Mesenteric fat pad (tissue), 1 donor: ENCODE data around the gene PRUNE2. TPM values are rescaled to one million over a fixed set of nuclear protein-coding genes. Genes with fewer than 3 reads are reported as not detected.

Experiments
- DNase-seq: peaks from one replicate; pipeline ENCODE4 v3.0.0-alpha.2; 2020; ENCODE audit warnings: low spot score
- total RNA-seq: library from RNA; stranded (reverse); fragmentation: NEBNext Ultra II Directional; extraction: Animal tissue kit (Norgen Biotek cat#: 25700); gene quantifications from one replicate; pipeline ENCODE4 v1.2.1, GENCODE V29; 2021
- donor health status: DM: yes; HTN: yes; CAD: no.

PRUNE2 gene
- total RNA-seq, 1 donor from 2014 or later = 13.9 TPM

DNA sequence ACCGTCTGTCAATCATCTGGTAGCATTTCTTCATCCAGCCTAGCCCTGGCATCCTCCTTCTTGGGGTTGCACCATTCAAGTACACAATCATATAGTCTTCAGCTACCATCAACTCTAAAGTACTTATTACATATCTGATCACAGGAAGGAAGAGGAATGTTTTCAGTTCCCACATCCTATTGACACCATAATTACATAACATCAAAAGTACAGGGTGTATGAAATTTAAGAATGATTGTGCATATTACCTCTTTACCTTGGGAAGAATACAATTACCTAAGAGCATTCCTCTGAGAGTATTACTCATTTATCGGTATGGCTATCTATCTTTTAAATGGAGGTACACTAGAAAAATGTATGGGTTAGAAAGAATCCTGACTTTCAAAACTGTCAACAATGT is 268.5 kb downstream of the PRUNE2 start:
- no peak for DNase-seq

DNA sequence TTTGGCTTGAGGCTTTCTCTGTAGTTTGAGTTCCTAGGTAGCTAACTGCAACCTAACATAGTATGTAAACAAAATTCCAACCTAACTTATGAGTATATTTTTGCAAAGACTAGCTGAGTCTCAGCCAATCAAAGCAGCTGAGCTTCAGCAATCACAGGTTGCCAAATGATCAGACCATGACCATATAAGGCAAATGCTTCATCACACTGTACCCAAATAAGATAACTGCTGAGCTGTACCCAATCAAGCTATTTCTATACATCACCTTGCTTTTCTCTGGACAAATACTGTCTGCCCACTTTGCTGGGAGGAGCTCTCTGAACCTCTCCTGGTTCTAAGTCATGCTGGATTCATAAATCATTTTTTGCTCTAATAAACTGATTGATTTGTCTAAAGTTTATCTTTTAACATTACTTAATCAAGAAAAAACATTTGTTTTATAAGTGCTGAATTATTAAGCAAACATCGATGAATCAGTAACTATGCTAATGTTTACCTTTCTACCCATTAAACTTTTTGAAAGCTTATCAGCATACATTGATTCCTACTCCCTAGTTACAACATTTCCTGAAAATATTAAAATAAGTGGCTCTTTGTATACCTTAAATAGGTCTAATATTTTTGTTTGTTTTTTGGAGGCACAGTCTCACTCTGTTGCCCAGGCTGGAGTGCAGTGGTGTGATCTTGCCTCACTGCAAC is 271.4 kb downstream of the PRUNE2 start:
- no peak for DNase-seq

DNA sequence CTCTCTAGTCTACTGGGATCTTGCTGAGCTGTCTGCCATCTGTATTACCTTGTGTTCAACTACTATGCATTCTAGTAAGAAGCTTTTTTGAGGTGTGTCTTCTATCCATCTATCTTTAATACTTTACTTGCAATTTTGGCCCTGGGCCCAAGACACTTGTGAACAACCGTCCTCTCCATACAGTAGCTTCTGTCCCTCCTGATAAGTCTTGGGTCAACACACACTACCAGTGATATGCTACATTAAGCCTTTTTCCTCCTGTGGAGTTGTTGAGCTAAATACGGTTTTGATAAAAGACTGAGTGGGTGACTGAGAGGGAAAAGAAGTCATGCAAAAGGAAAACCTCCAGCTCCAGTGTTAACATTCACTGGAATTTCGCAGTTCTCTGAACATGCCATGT is 275.0 kb downstream of the PRUNE2 start:
- DNase-seq = no peak

DNA sequence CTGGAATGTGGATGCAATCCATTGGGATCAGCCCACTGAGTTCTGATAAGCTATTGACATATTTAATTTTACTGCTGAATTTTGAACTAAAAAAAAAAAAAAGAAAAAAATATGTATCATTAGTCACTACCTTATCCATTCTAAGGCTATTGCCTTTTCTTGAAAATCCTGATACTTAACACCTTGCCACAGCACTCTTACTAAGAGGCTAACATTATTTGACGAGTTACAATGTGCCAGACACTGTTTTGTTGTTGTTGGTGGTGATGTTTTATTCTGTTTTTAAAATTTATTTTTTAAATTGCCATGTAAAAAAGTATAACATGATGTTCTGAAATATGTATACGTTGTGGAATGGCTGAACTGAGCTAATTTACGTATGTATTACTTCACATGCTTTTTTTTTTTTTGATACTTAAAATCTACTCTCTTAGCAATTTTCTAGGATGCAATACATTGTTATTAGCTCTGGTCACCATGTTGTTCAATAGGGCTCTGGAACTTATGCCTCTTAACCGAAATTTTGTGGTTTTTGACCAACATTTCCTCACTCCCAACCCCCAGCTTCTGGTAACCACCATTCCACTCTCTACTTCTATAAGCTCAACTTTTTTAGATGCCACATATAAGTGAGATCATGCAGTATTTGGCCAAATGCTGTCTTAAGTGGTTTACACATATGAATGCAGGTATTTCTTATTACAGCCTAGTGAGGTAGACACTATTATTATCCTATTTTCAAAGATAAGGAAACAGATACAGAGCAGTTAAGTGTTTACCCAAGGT is 276.5 kb downstream of the PRUNE2 start:
- DNase-seq = no peak

DNA sequence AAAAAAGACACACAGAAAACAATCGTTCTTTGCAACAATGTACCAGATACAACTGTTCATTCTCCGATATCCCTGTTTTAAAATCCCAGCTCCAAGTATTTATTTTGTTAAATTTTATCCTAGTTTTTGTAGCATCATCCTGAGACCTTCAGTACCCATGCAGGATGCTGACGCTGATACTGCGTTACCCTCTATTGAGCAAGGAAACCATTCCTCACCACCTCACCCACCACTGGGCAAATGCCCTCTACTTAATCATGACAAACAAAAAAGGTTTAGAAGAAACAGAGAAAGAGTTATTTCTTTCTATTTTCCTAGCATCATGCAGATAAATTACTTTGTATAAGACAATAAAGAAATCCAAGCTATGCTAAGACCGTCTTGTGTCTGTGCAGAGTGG is 277.8 kb downstream of the PRUNE2 start:
- DNase-seq = no peak

DNA sequence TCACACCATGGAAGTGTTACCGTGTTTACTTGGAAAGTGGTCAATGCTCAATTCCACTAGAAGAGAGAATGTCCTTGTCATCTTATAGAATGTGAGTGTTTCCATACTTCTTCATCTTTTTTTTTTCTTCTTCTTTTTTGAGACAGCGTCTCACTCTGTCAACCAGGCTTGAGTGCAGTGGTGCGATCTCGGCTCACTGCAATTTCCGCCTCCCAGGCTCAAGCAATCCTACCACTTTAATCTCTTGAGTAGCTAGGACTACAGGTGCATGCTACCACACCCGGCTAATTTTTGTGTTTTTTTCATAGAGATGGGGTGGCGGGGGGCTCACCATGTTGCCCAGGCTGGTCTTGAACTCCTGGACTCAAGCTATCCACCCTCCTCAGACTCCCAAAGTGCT is 278.9 kb downstream of the PRUNE2 start:
- DNase-seq = no peak

DNA sequence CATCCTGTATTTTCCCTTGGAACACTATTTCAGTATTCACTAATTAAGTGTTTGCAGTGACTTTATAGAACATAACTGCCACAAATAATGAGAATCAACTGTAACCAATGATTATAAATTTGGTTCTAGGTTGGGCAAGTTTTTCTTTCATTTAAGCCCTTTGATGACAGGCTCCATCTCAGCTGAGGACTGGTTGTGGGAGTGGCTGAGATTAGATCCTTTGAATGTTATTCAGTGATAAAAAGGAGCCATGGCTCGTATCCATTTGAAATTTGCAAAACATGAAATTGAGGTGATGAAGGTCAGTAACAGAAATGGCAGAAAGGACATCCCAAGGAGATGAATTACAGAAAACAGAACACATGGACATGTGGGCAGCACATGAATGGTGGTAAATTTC is 279.8 kb downstream of the PRUNE2 start:
- DNase-seq = no peak

DNA sequence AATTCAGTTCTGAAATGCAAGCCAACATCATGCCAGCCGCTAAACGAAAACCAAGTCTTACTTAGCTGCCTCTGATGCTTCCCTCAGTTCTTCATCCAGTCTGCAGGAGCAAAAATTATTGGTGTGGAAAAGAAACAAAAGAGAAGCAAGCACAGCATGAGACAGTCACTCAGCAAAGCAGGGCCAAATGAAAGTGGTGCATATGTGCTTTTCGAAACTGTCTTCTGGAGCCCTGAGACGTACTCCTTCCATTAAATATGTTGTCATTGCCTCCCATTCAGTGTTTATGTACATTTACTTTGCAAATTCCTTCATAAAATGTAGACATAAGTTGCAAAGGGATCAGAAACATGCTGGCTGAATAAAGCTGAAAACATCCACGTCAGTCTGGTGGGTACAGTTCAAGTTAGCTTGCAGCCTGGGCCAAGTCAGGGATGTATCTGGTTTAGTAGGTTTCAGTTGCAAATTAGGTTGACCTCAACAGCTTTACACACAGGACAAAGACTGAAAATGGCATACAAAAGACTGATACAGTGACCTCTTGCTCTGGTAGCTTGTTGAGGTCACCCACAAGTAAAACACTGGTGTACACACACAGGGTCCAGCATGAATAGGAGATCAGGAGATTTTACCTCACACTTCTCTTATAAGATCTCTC is 281.4 kb downstream of the PRUNE2 start:
- no peak for DNase-seq

DNA sequence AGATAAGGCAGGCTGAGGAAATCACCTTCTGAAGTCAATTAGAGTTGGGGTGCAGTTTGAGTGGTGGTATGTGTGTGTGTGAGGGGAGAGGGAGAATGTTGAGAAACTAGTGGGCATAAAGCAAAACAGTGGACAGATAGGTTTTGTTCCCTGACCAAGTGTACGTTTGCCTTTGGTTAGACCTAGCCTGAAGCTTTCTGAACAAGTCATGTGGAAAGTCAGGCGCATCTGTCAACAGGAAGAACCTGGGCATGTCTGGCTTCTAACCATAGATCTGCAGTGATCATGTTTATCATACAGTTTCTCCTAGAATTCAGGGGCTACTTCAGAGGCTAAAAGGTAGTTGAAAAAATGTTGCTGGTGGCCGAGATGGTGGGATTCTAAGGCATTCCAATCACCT is 284.9 kb downstream of the PRUNE2 start:
- no peak for DNase-seq

DNA sequence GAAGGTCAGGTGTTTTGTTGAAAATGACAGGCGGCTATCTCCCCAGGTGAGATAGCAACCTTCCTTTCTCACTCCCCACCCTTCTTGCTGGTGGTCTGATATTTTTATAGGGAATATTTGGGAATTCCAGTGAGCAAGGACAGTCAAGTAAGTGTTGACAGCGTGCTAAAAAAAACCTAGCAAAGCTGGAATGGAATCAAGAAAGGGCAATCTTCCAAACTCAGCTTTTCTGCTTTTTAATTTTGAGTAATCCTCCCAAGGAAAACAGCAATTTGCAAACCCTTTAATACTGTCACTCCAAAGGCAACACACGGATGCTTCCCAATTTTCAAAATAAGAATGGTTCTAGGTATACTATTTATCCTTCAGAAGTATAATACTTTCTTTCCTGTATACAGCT is 285.3 kb downstream of the PRUNE2 start:
- no peak for DNase-seq

DNA sequence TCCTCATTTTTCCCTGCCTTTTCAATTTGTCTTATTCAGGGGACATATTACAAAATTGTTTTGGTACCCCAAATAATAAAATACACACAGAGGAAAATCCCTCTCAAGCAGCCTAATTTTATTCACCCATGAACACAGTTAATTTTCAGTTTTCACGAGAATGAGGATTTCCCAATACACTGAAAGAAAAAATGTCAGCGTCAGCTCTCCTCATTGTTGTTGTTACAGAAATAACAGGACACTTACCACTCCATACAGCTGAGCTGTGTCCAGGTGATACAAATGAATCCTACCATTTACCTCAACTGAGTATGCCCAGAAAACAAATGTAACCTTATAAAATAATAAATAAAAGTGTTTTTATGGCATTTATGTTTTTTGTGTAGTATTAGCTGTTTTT is 286.3 kb downstream of the PRUNE2 start:
- DNase-seq = no peak

DNA sequence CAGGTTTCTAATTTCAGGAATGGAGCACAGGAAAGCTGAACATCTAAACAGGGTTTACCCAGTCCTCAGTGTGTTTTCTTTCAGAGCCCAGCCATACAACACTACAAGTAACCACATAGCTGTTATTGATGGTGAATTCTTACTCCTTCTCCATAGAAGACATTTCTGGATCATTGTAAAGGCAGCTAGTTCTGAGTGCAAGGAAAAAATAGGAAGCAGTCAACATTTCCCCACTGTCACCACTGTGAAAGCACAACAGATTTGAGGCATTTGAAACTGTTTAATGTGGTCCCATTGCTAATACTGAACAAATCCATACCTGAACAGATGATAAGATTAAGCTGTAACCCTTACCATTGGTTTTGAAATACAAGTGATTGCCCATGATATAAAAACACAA is 286.7 kb downstream of the PRUNE2 start:
- DNase-seq = no peak

DNA sequence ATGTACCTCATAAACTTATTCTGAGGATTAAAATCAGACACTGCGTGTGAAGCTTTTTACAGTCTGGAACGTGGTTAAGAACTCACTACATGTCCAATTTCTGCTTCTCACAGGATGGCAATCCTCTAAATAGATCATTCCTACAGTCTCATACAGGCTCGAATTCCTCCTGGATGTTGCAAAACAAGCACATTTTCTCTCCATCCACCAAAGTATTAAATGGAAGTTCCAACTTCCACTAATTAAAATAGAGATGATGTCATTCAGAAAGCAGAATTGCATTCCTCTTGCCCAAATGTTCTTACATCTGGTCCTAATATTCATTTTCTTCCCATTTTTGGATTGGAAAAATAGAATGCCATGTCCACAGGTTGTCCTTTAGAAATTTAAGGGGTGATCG is 287.2 kb downstream of the PRUNE2 start:
- DNase-seq = no peak

DNA sequence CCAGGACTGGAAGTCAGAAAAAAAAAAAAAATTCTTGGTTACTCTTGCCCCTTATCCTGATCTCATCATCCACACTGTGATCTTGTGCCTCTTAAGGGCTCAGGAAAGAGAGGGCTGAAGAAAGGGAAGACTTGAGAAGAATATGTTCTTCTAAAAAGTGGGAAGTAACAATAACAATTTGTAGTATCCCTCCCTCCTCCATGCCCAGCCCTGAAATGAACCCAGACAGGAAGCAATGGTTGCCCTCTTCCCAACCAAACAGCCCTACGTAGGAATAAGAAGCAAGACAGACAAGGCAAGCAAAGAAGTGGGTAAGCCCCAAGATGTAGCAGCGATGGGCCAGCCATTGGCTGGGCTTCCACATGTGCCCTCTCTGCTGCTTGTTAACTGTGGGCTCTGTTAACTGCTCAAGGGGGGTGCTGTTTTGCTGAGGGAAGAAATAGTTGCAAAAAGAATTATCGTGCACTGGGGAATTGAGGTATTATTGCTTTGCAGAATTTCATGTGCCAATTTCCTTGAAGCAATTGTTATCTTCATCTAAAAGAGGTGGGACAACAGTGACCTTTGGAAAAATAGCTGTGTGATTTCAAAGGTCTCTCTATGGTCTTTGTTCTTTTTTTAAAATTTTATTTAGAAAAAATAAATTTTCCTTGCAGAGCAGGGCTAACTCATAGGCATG is 288.3 kb downstream of the PRUNE2 start:
- no peak for DNase-seq

DNA sequence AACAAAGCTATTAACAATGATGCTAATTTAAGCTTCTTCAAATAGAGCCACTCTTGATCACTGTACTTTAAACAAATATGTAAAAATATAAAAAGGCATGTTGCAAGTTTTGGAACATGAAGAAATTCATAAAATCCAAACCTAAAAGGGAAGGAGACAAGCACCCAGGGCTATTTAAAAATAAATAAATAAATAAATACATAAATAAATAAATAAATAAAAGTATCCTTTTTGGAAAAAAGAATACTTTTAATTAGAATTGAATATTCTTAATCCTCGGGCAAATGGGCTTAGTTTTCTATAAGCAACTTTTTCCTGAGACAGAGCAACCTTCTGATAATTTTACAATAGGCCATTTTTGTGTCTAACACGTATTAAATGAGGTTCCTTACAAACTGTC is 289.1 kb downstream of the PRUNE2 start:
- no peak for DNase-seq

DNA sequence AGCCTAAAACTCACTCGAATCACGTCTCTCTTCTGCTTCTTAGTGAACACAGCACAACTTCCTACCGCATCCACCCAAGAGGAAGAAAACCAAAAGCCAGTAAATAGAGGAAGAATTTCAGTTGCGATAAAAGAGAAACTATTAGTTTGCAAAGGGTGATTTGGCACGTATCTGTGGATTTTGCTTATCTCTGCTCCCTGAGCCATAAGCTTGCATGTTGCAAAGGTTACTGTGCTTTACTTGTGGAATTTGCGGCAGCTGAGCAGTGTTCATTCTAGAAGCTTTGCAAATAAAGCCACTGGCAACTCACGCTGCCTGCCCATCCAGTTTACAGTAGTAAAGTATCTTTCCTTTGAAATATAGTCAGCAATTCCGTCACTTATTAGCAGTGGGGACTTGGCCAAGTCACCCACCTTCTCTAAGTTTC is 290.7 kb downstream of the PRUNE2 start:
- no peak for DNase-seq

DNA sequence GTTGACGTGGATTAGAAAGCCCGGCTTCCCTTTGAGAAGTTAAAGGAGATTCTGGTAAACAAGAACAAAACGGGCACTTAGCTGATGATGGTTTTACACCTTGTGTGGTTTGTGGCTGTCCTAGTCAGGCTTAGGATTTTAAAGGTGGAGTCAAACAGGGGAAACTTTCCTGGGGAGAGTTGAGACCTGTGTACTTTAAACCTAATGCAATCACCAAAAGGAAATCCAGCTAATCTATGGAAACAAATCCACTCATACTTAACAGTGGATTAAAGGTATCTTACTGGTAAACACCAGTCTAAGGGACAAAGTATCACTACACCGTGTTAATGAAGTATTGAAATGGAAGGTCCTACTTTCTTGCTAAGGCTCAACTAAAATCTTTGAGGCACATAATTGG is 291.9 kb downstream of the PRUNE2 start:
- DNase-seq = no peak

DNA sequence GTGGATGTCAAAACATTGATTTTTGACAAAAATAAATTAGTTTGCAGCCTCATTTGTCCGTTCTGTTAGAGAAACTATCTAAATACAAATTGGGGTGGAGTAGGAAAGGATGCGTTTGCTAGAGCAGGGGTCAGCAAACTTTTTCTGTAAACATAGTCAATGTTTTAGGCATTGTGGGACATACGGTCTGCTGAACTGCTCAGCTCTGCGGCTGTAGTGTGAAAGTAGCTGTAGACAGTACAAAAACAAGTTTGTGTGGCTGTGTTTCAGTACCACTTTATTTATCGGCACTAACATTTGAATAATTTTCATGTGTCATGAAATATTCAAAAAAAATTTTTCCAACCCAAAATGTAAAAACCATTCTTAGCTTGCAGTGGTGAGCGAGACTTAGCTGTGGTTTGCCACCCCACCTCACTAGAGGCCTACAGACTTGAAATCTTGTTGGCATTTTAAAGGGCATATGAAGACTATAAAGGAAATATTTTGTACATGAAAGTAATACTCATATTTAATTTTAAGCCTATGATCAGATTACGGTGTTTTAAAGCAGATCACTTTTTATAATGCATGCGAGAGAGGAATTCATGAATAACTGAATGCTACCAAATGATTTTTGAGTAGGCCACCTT is 292.6 kb downstream of the PRUNE2 start:
- no peak for DNase-seq

DNA sequence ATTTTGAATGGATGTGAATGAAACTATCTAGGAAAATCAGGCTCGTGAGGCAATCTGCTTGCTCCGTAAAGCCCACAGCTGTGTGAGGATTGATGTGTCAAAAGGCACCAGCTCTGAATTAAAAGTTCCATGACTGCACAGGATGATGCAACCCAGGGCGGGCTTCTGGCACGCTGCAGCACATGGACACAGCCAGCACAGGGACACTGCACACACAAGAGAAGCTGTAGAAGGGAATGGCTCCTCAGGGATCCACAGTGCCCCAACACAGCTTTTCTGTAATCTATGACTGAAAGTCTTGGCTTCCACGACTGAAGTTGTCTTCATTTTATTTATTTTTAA is 295.9 kb downstream of the PRUNE2 start:
- DNase-seq = no peak

DNA sequence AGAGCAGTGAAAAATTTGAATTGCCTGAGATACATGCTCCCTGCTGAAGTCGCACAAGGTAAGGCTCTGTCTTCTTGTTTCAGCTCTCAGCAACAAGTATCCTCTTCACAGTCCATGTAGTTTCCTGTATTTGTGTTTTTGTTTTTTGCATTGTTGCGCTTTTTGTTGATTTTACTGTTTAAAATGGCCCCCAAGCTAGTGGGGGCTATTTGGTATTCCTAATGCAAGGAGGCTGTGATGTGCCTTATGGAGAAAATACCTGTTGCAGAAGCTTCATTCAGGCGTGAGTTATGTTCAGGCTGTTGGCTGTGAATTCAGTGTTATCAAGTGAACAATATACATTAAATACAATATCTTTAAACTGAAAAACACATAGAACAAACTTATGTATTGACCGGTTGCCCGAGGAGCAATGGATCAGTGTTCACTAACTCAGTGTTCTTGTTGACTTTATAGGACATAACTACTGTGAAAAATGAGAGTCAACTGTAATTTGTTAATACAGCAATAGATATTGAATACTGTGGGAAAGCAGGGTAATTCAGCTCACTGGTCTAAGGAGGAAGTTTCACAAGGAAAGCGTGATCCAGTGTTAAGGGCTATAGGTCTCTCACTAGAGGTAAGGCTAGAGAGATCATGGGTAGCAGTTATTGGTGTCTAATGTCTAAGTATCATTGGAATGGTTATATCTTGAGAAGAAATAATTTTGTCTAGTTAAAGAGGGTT is 296.5 kb downstream of the PRUNE2 start:
- DNase-seq = no peak
